GM18520 (cell line): ENCODE data around the gene RBFOX1.

Experiments
- ATAC-seq: cut with Tn5 transposase; IDR thresholded peaks from one replicate; pipeline ENCODE4 v1.9.1; 2021; ENCODE audit not compliant: unreplicated experiment

The RBFOX1 gene

GRCh38 chr16:7585705-7586104 is 253.1 kb downstream of the RBFOX1 start:
- no peak for ATAC-seq

- no peak for ATAC-seq
These were observed 258.3 kb downstream of the RBFOX1 start for GRCh38 chr16:7590934-7591333.

- no peak for ATAC-seq
These were observed 263.7 kb downstream of the RBFOX1 start for GRCh38 chr16:7596308-7596707.

- ATAC-seq, result no peak
These were observed 265.0 kb downstream of the RBFOX1 start for GRCh38 chr16:7597677-7598076.

GRCh38 chr16:7601100-7601499 is 268.5 kb downstream of the RBFOX1 start:
- ATAC-seq, result no peak

- ATAC-seq, result no peak
These were observed 269.8 kb downstream of the RBFOX1 start for GRCh38 chr16:7602291-7602950.

- no peak for ATAC-seq
These were observed 273.2 kb downstream of the RBFOX1 start for GRCh38 chr16:7605812-7606211.

- no peak for ATAC-seq
These were observed 280.0 kb downstream of the RBFOX1 start for GRCh38 chr16:7612671-7613070.

- ATAC-seq, result no peak
These were observed 280.9 kb downstream of the RBFOX1 start for GRCh38 chr16:7613518-7613917.

- no peak for ATAC-seq
These were observed 281.6 kb downstream of the RBFOX1 start for GRCh38 chr16:7614021-7614795.

- no peak for ATAC-seq
These were observed 282.9 kb downstream of the RBFOX1 start for GRCh38 chr16:7615565-7615964.

GRCh38 chr16:7624871-7625766 is 292.5 kb downstream of the RBFOX1 start:
- no peak for ATAC-seq

GRCh38 chr16:7628981-7629380 is 296.3 kb downstream of the RBFOX1 start:
- no peak for ATAC-seq

GRCh38 chr16:7629571-7629970 is 296.9 kb downstream of the RBFOX1 start:
- no peak for ATAC-seq

GRCh38 chr16:7637446-7637845 is 304.8 kb downstream of the RBFOX1 start:
- ATAC-seq, result no peak

GRCh38 chr16:7638306-7638705 is 305.7 kb downstream of the RBFOX1 start:
- ATAC-seq, result no peak

- no peak for ATAC-seq
These were observed 307.7 kb downstream of the RBFOX1 start for GRCh38 chr16:7640334-7640733.

- no peak for ATAC-seq
These were observed 311.5 kb downstream of the RBFOX1 start for GRCh38 chr16:7644176-7644575.

GRCh38 chr16:7644811-7645210 is 312.2 kb downstream of the RBFOX1 start:
- ATAC-seq, result no peak

GRCh38 chr16:7646821-7647500 is 314.3 kb downstream of the RBFOX1 start:
- no peak for ATAC-seq

- ATAC-seq, result no peak
These were observed 317.8 kb downstream of the RBFOX1 start for GRCh38 chr16:7650431-7650830.
